Spleen (tissue), 11 donors: ENCODE results near the gene ATP10A. TPM values are rescaled to one million over a fixed set of nuclear protein-coding genes. Genes with fewer than 3 reads are reported as not detected.

Experiments used
- DNase-seq: peaks from one replicate; pipeline ENCODE4 v3.0.0-alpha.2; 2020
- H3K27ac ChIP-seq, 8 donors: fragments of 200-600 bp; sonication (generic) in 7 of 8; 1 replicate in 4 of 8; 2 replicates in 4 of 8; pipeline versions ENCODE4 v1.5.0 to v1.8.0; 2016 to 2021; ENCODE audit warnings: inconsistent platforms in 4 of 8, mild to moderate bottlenecking in 4 of 8, moderate library complexity in 1 of 8
- H3K27me3 ChIP-seq, 7 donors: fragments of 200-600 bp; sonication (generic) in 6 of 7; replicated peaks in 1 of 7; 1 replicate in 4 of 7; 2 replicates in 3 of 7; pipeline versions ENCODE4 v1.5.0 to v1.8.0; 2016 to 2021; ENCODE audit warnings: inconsistent platforms in 3 of 7, mild to moderate bottlenecking in 1 of 7
- H3K36me3 ChIP-seq, 6 donors: fragments of 200-600 bp; sonication (generic) in 5 of 6; 1 replicate in 4 of 6; 2 replicates in 2 of 6; pipeline versions ENCODE4 v1.5.0 to v1.8.0; 2016 to 2021; ENCODE audit warnings: inconsistent platforms in 2 of 6
- H3K4me1 ChIP-seq, 6 donors: fragments of 200-600 bp; sonication (generic) in 5 of 6; 1 replicate in 3 of 6; 2 replicates in 3 of 6; pipeline versions ENCODE4 v1.5.0 to v1.8.0; 2016 to 2021; ENCODE audit warnings: inconsistent platforms in 3 of 6
- H3K4me3 ChIP-seq, 8 donors: fragments of 200-600 bp; sonication (generic) in 7 of 8; 1 replicate in 4 of 8; 2 replicates in 4 of 8; pipeline versions ENCODE4 v1.5.0 to v1.8.0; 2016 to 2021; ENCODE audit warnings: inconsistent platforms in 4 of 8, mild to moderate bottlenecking in 4 of 8, moderate library complexity in 2 of 8
- H3K9me3 ChIP-seq, 8 donors: fragments of 200-600 bp; sonication (generic) in 7 of 8; 1 replicate in 4 of 8; 2 replicates in 4 of 8; pipeline versions ENCODE4 v1.5.0 to v1.8.0; 2016 to 2021; ENCODE audit warnings: inconsistent platforms in 4 of 8
- POLR2A ChIP-seq, 3 donors: fragments of 450-650 bp; IDR thresholded peaks; one replicate each; pipeline ENCODE4 v1.5.1; 2017; ENCODE audit warnings: antibody characterized with exemption in 3 of 3, mild to moderate bottlenecking in 1 of 3
- POLR2AphosphoS5 ChIP-seq, 3 donors: sonication (generic); formaldehyde crosslinking; IDR thresholded peaks; one replicate each; pipeline ENCODE4 v1.5.1; 2017; ENCODE audit warnings: antibody characterized with exemption in 3 of 3
- WGBS, 5 donors: extraction: QIAGEN DNeasy Blood & Tissue Kit in 3 of 5; methylation state at CpG; one replicate each; pipeline versions ENCODE4 v1.1.5 to v1.1.7; 2013 to 2018; 5-methylcytosine and 5-hydroxymethylcytosine counted together
- intact Hi-C: fragments of 100-400 bp; cut with DNase I; formaldehyde crosslinking; loops from one replicate; pipeline ENCODE4 v1.15.0; 2023; ENCODE audit warnings: low total_unique reads
- polyA plus RNA-seq, 3 donors: library from polyadenylated mRNA; stranded (reverse); fragments of 200-250 nt; gene quantifications; one replicate each; pipeline ENCODE4 v1.2.1, GENCODE V29; 2013
- total RNA-seq, 7 donors: library from RNA; depleted of rRNA in 3 of 7; stranded (reverse); fragments of >200 nt in 3 of 7; fragmentation: NEBNext Ultra II Directional in 4 of 7; extraction: Animal tissue kit (Norgen Biotek cat#: 25700) in 4 of 7; gene quantifications; one replicate each; pipeline versions ENCODE4 v1.1.0 to v1.2.1, GENCODE V29; 2016 to 2021
- TF ChIP-seq, protein P1 (sequence below), 11 experiments: fragments of 200-600 bp in 7 of 11; fragments of 450-650 bp in 4 of 11; sonication (generic) in 4 of 11; IDR thresholded peaks in 8 of 11; conservative IDR thresholded peaks in 3 of 11; 1 replicate in 7 of 11; 2 replicates in 4 of 11; pipeline versions ENCODE4 v1.4.0 to v1.8.0; 2016 to 2021; ENCODE audit warnings: antibody characterized with exemption in 11 of 11, inconsistent platforms in 4 of 11, mild to moderate bottlenecking in 1 of 11
- donor health status: healthy with polysubstance abuse.
- donor health status: DM: no; HTN: no; CAD: no; lungs with moderate emphysema.
- donor health status: DM: no; HTN: no; CAD: no.
- donor health status: Bipolar disorder and iron deficiency.
- donor health status: healthy.
- donor health status: DM: no; HTN: no; CAD: no.
- donor health status: DM: yes; HTN: yes; CAD: no.

ATP10A gene
- total and polyA plus RNA-seq, 10 donors: 0.54 to 8.6 (median 2.7) TPM

DNA sequence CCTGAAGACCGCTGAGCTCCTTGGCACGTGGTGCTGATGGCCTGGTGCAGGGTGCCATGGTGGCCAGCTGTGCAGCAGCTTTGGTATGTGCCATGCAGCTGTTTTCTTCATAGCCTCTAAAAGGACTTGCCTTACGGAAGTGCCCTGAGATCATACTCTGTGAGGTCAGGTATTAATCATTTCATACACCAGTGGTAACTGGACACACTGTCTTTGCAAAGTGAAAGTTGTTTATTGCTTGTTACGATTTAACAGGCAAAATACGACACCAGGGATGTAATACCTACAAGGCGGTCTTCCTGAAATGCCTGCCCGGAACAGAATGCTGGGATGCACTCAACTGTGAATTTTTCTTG lies 184.6 kb downstream of the ATP10A start:
- Histone ChIP-seq H3K9me3 (peaks cover 0 to 2% (median 0%) of the 10 kb centered on the region in 8 donors), H3K27ac (no peak overlapping the region), H3K4me3 (no peak overlapping the region), H3K36me3 (peaks cover 0 to 7% (median 0%) of the 10 kb centered on the region in 6 donors), H3K27me3 (no peaks in the 10 kb centered on the region), H3K4me1 (peaks cover 0 to 16% (median 7%) of the 10 kb centered on the region in 6 donors)
- WGBS, 5 donors: 83 to 95% (median 91%) methylated on average over 7 of the region's 7 CpGs
- DNase-seq: no peak
- TF ChIP-seq, protein P1, sequence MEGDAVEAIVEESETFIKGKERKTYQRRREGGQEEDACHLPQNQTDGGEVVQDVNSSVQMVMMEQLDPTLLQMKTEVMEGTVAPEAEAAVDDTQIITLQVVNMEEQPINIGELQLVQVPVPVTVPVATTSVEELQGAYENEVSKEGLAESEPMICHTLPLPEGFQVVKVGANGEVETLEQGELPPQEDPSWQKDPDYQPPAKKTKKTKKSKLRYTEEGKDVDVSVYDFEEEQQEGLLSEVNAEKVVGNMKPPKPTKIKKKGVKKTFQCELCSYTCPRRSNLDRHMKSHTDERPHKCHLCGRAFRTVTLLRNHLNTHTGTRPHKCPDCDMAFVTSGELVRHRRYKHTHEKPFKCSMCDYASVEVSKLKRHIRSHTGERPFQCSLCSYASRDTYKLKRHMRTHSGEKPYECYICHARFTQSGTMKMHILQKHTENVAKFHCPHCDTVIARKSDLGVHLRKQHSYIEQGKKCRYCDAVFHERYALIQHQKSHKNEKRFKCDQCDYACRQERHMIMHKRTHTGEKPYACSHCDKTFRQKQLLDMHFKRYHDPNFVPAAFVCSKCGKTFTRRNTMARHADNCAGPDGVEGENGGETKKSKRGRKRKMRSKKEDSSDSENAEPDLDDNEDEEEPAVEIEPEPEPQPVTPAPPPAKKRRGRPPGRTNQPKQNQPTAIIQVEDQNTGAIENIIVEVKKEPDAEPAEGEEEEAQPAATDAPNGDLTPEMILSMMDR (IDR thresholded peaks at IDR 0.05 in 8 of 11, conservative IDR thresholded peaks at IDR 0.05 in 3 of 11): no peak
- TF ChIP-seq POLR2AphosphoS5 (IDR thresholded peaks at IDR 0.05) (no peak), POLR2A (IDR thresholded peaks at IDR 0.05) (no peak)
- intact Hi-C loops: no loop called here

DNA sequence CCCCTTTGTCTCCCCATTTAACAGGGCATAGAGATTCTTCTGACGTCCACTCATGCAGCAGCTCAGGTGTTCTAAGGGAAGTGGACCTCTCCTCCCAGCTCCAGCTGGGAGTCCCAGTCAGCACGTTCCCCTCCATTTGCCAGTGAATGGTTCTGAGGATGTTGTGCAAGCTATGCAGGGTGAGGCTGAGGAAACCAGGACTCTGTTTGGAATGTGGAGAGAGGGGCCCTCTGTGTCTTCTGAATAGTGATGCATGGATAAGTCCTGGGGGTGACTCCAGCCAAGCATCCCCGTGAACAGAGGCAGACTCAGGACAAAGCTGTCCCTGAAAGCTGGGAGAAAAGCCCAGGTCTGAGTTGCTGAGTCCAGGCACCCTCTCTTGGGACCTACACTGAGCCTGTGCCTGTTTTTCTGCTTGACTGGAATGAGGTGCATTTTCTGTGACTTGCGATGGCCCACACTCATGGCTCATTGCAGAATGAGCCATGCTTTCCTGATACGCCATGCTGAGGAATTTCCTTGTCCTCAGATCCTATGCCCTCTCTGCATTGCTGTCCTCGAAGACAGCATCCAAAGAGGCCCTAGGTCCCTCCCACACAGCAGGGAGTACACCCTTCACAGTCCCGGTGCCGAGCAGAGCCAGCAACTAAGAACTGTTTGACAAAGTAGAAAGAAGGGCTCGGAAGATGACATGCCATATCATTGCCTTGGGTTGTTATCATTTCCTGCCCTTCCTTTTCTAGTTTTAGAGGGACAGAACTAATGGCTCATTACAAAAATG lies 185.2 kb downstream of the ATP10A start:
- DNase-seq: no peak
- Histone ChIP-seq H3K9me3 (no peaks in the 10 kb centered on the region), H3K27ac (no peak overlapping the region), H3K4me1 (peaks cover 0 to 11% (median 5%) of the 10 kb centered on the region in 6 donors), H3K4me3 (no peak overlapping the region), H3K27me3 (no peaks in the 10 kb centered on the region), H3K36me3 (peaks cover 0 to 7% (median 0%) of the 10 kb centered on the region in 6 donors)
- WGBS, 5 donors: 63 to 75% (median 70%) methylated on average over 4 to 9 of the region's 9 CpGs
- TF ChIP-seq POLR2AphosphoS5 (IDR thresholded peaks at IDR 0.05) (no peak), POLR2A (IDR thresholded peaks at IDR 0.05) (no peak)
- TF ChIP-seq, protein P1 (IDR thresholded peaks at IDR 0.05 in 8 of 11, conservative IDR thresholded peaks at IDR 0.05 in 3 of 11): no peak
- intact Hi-C loops: no loop called here

DNA sequence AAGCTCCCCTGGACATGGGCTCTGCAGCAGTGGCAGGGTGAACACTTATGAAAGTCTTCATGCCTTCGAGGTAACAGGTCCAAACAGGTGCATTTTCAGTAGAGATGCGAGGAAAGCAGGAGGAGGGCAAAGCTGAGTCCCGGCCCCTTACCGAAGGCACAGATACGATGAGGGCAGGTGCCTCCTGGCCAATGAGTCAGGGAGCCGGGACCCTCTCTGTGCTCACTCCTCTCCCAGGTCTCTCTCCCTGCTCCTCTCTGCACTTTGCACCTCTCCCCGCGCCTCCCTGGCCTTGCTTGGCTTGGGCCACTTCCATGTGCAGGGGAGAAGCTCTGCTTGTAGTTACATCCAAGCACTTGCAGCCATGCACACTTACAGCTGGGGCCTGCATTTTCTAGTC lies 187.1 kb downstream of the ATP10A start:
- Histone ChIP-seq H3K9me3 (no peaks in the 10 kb centered on the region), H3K4me3 (no peak overlapping the region), H3K4me1 (peaks cover 0 to 4% (median under 1%) of the 10 kb centered on the region in 6 donors), H3K27me3 (peaks cover 0 to 8% (median 0%) of the 10 kb centered on the region in 7 donors), H3K27ac (no peak overlapping the region), H3K36me3 (peaks cover 0 to 7% (median 0%) of the 10 kb centered on the region in 6 donors)
- no peak for TF ChIP-seq POLR2AphosphoS5 (IDR thresholded peaks at IDR 0.05)
- TF ChIP-seq, protein P1 (IDR thresholded peaks at IDR 0.05 in 8 of 11, conservative IDR thresholded peaks at IDR 0.05 in 3 of 11): no peak
- no peak for TF ChIP-seq POLR2A (IDR thresholded peaks at IDR 0.05)
- DNase-seq: no peak
- 90 to 93% (median 91%) methylated on average over 8 of the region's 8 CpGs for WGBS, 5 donors
- intact Hi-C loops: no loop called here

DNA sequence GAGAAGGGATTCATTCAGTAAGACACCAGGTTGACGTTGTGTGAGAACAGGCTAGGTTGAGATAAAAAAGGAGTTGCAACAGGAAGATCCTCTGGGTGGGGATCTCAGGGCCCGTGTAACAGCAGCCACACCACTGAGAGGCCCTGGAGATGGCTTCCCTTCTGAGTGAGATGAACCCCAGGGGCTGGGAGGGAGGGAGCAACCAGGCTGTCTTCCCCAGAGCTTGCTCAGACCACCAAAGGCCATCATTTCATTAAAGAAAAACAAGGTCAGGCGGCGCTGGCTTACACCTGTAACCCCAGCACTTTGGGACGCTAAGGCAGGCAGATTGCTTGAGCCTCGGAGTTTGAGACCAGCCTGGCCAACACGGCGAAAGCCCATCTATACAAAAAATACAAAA lies 187.7 kb downstream of the ATP10A start:
- H3K27me3 ChIP-seq: peaks cover 0 to 15% (median 0%) of the 10 kb centered on the region in 7 donors
- 76 to 84% (median 79%) methylated on average over 8 of the region's 8 CpGs for WGBS, 5 donors
- no peak for DNase-seq
- TF ChIP-seq POLR2A (IDR thresholded peaks at IDR 0.05) (no peak), POLR2AphosphoS5 (IDR thresholded peaks at IDR 0.05) (no peak)
- TF ChIP-seq, protein P1 (IDR thresholded peaks at IDR 0.05 in 8 of 11, conservative IDR thresholded peaks at IDR 0.05 in 3 of 11): no peak
- H3K4me1 ChIP-seq: peaks cover 0 to 11% (median 6%) of the 10 kb centered on the region in 6 donors
- H3K4me3 ChIP-seq: no peak overlapping the region
- peaks cover 0 to 7% (median 0%) of the 10 kb centered on the region in 6 donors for H3K36me3 ChIP-seq
- no peaks in the 10 kb centered on the region for H3K9me3 ChIP-seq
- intact Hi-C loops: no loop called here
- H3K27ac ChIP-seq: no peak overlapping the region
